ENCODE data around the gene ZNRF1. TPM values are rescaled to one million over a fixed set of nuclear protein-coding genes. Genes with fewer than 3 reads are reported as not detected.

ZNRF1 gene
- total and polyA plus RNA-seq, 2 donors (not counting 1 experiment from before 2014, with no cell fraction given), result 0.27 to 0.76 TPM

DNA sequence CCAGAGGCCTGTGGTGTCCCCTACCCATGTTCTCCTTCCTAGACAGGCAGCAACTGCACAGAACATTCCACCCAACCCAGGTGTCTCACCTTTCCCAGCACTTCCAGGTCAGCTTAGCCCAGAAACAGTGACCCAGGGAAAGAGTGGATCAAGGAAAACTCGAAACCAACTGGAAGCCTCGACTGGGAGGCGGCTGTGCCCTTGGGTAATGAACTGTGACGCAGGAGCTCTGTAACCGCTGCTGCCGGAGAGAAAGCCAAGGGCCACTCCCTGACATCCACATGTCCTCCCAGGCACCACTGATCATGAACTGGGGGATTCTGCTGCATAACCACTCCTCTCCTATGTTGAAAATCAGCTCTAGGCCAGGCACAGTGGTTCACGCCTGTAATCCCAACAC lies 48.3 kb upstream of the ZNRF1 start:
- intact Hi-C loops (cut with micrococcal nuclease), result no loop called here
- Histone ChIP-seq H3K36me3 (replicated peaks in 1 of 2; ENCODE audit: control extremely low read depth in 1 of 2, control insufficient read depth in 1 of 2, extremely low read depth in 1 of 2, insufficient read depth in 2 of 2, low read length in 1 of 2) (peaks cover 5 to 52% of the 10 kb centered on the region in 2 experiments), H2AFZ (ENCODE audit: insufficient read depth, low read depth, low read length, poor library complexity, severe bottlenecking) (no peak overlapping the region), H3K9me3 (ENCODE audit: control extremely low read depth in 1 of 3, control insufficient read depth in 2 of 3, insufficient read depth in 1 of 3, low read length in 2 of 3) (no peaks in the 10 kb centered on the region), H3K27ac (ENCODE audit: low read length in 2 of 2) (no peak overlapping the region), H4K20me1 (ENCODE audit: control insufficient read depth, insufficient read depth, low read length, poor library complexity, severe bottlenecking) (no peaks in the 10 kb centered on the region), H3K4me1 (ENCODE audit: control insufficient read depth in 2 of 2, insufficient read depth in 2 of 2, low read length in 2 of 2) (no peaks in the 10 kb centered on the region), H3K4me3 (ENCODE audit: control extremely low read depth in 1 of 5, extremely low read depth in 1 of 5, insufficient read depth in 1 of 5, low read depth in 2 of 5, low read length in 4 of 5) (no peak overlapping the region), H3K9ac (ENCODE audit: low read length) (no peak overlapping the region), H3K27me3 (replicated peaks in 1 of 4; ENCODE audit: control extremely low read depth in 1 of 4, control insufficient read depth in 3 of 4, insufficient read depth in 4 of 4, low read length in 3 of 4) (no peaks in the 10 kb centered on the region), H3K79me2 (ENCODE audit: control insufficient read depth, insufficient read depth, low read length) (no peaks in the 10 kb centered on the region), H3K4me2 (replicated peaks; ENCODE audit: low read depth, low read length, poor library complexity, severe bottlenecking) (no peak overlapping the region)
- Mint-ChIP-seq H3K27ac (no peak overlapping the region), H3K27me3 (no peaks in the 10 kb centered on the region), H3K4me3 (no peak overlapping the region), H3K9me3 (ENCODE audit: insufficient read depth) (no peaks in the 10 kb centered on the region), H3K4me1 (no peaks in the 10 kb centered on the region)
- ATAC-seq (ENCODE audit: low read depth) (no peak), DNase-seq (no peak)
- no peak for TF ChIP-seq CTCF (IDR thresholded peaks at IDR 0.05)
- no peak for TF ChIP-seq EZH2 (IDR thresholded peaks at IDR 0.05; ENCODE audit: borderline replicate concordance, insufficient read depth, low read depth, low read length, poor library complexity, severe bottlenecking)
- WGBS (ENCODE audit: insufficient coverage), result 99% methylated on average over 7 of the region's 7 CpGs
- ChIA-PET POLR2A (no interaction called here), CTCF (no interaction called here)

GRCh38 chr16:74951206-74951605 lies 47.6 kb upstream of the ZNRF1 start:
- H3K4me2 ChIP-seq (replicated peaks; ENCODE audit: low read depth, low read length, poor library complexity, severe bottlenecking), result no peak overlapping the region
- Mint-ChIP-seq H3K9me3 (ENCODE audit: insufficient read depth) (no peaks in the 10 kb centered on the region), H3K4me3 (no peak overlapping the region), H3K4me1 (no peaks in the 10 kb centered on the region), H3K27ac (no peak overlapping the region), H3K27me3 (no peaks in the 10 kb centered on the region)
- no peak overlapping the region for H3K4me3 ChIP-seq (ENCODE audit: control extremely low read depth in 1 of 5, extremely low read depth in 1 of 5, insufficient read depth in 1 of 5, low read depth in 2 of 5, low read length in 4 of 5)
- no peak overlapping the region for H2AFZ ChIP-seq (ENCODE audit: insufficient read depth, low read depth, low read length, poor library complexity, severe bottlenecking)
- no peak overlapping the region for H3K9ac ChIP-seq (ENCODE audit: low read length)
- ATAC-seq (ENCODE audit: low read depth) (no peak), DNase-seq (no peak)
- peaks cover 5 to 50% of the 10 kb centered on the region in 2 experiments for H3K36me3 ChIP-seq (replicated peaks in 1 of 2; ENCODE audit: control extremely low read depth in 1 of 2, control insufficient read depth in 1 of 2, extremely low read depth in 1 of 2, insufficient read depth in 2 of 2, low read length in 1 of 2)
- H3K9me3 ChIP-seq (ENCODE audit: control extremely low read depth in 1 of 3, control insufficient read depth in 2 of 3, insufficient read depth in 1 of 3, low read length in 2 of 3), result no peaks in the 10 kb centered on the region
- WGBS (ENCODE audit: insufficient coverage), result 96% methylated on average over 11 of the region's 11 CpGs
- H4K20me1 ChIP-seq (ENCODE audit: control insufficient read depth, insufficient read depth, low read length, poor library complexity, severe bottlenecking), result no peaks in the 10 kb centered on the region
- ChIA-PET CTCF (interaction anchor here (0.7 kb wide), 1 partner anchor 14 kb away, joined by 3 read pairs; no protein-coding TSS in a partner anchor), POLR2A (no interaction called here)
- H3K27me3 ChIP-seq (replicated peaks in 1 of 4; ENCODE audit: control extremely low read depth in 1 of 4, control insufficient read depth in 3 of 4, insufficient read depth in 4 of 4, low read length in 3 of 4), result no peaks in the 10 kb centered on the region
- H3K79me2 ChIP-seq (ENCODE audit: control insufficient read depth, insufficient read depth, low read length), result no peaks in the 10 kb centered on the region
- TF ChIP-seq CTCF (IDR thresholded peaks at IDR 0.05), result no peak
- TF ChIP-seq EZH2 (IDR thresholded peaks at IDR 0.05; ENCODE audit: borderline replicate concordance, insufficient read depth, low read depth, low read length, poor library complexity, severe bottlenecking), result no peak
- no peaks in the 10 kb centered on the region for H3K4me1 ChIP-seq (ENCODE audit: control insufficient read depth in 2 of 2, insufficient read depth in 2 of 2, low read length in 2 of 2)
- no peak overlapping the region for H3K27ac ChIP-seq (ENCODE audit: low read length in 2 of 2)
- intact Hi-C loops (cut with micrococcal nuclease), result no loop called here

Data from B cell (primary cell).